ENCODE data around the gene EPHB6.

Gene EPHB6

GRCh38 chr7:142833174-142834048 lies 21.5 kb upstream of the EPHB6 start:
- no peak for DNase-seq

GRCh38 chr7:142835487-142835886 lies 19.4 kb upstream of the EPHB6 start:
- DNase-seq, result no peak

DNA sequence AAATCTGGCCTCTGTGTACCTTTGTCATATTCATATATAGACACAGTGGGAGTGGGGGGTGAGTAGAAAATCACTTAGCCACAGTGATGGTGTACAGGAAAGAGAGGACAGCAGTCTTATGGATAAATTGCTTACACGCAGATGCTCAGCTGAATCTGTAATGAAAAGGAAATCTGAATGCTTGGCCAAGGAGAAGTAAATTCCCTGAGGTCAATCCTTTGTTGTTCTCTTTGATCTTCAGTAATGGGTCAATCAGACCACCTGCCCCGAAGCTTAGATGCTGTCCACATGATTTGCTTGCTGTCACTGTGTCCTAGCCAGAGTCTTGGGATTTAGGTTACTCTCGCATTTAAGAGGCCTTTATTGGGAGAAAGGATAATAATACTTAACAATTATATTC lies 18.4 kb upstream of the EPHB6 start:
- DNase-seq, result no peak

- no peak for DNase-seq
Observed at GRCh38 chr7:142838461-142839213, 16.2 kb upstream of the EPHB6 start.

DNA sequence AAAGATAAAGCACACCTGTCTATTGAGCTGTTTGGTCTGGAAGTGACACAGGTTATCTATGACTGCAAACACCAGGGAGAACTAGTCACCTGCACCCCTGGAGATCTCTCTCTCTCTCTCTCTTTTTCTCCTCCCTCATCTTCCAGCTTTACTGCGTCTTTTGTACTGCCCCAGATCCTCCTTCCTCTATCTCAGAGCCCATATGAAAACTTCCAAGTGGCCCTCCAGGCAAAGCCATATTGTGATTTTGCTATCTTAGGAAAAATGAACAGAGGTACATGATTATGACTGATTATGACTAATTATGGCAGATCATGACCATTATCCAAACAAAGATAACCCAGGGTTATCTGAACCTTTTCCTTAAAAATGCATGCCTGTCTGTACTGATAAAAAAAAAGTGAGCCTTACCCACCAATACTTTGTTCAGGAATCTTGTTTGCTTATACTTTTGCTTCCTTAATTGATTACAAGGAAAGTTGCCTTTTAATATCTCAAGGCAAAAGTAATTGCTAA lies 12.6 kb upstream of the EPHB6 start:
- DNase-seq, result no peak

GRCh38 chr7:142847353-142847752 lies 7.5 kb upstream of the EPHB6 start:
- DNase-seq, result no peak

GRCh38 chr7:142851269-142851668 lies 3.6 kb upstream of the EPHB6 start:
- DNase-seq, result no peak

DNA sequence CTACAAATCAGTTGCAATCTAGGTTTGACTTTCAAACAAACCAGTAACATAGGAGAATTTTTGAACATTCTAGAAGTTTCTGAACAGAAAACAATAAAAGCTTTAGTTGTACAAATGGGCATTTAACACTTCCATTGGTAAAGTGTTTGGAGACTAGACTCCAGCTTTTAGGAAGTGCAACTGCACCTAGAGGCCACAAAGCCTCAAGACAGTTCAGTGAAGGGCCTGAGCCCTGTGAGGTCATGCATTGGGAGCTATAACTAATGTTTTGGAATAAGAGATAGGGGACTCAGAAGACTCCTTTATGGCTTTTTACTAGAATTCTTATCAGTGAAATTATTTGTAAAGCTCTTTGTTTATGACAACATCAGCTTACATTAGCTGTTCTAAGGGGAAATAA lies 3.0 kb upstream of the EPHB6 start:
- DNase-seq, result no peak

- DNase-seq, result peak; percentile 25
Observed at GRCh38 chr7:142853739-142854371, 1.0 kb upstream of the EPHB6 start.

- no peak for DNase-seq
Observed at GRCh38 chr7:142855114-142855743, 353 bp downstream of the EPHB6 start.

DNA sequence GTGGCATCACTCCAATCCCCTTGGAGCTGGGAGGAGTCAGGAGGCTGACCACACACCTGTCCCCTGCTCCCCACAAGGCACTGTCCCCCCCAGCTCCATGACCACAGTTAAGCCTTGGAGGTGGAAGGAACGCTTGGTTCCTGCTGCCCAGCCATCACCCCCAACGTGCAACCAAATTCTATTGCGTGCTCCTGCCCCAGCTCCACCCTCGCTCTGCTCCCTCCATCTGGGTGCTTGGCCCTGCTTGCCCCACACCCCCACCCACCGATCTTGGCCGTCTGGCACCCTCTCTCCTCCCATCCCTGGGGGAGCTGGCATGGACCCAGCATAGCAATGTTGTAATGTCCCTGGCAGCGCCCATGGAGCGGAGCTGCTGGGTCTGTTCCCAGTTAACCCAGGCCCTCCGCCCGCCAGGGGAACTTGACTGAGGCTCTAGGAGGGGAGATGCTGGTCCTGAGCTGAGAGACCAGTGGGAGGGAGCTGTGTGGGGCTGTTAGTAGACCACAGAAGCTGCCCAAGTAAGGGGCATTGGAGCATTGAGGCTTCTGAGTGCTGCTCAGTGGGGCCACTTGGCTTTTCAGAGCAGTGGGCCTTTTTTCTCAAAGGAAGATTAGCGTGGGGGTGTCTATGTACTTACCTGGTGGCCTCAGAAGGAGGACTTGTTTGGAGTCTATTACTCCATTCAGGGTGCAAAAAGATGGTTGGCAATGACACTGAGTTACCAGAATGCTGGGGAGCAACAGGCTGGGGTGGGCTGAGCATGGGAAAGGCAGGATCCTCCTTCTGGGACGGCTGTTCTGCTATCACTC lies 1.1 kb downstream of the EPHB6 start:
- DNase-seq, result no peak

DNA sequence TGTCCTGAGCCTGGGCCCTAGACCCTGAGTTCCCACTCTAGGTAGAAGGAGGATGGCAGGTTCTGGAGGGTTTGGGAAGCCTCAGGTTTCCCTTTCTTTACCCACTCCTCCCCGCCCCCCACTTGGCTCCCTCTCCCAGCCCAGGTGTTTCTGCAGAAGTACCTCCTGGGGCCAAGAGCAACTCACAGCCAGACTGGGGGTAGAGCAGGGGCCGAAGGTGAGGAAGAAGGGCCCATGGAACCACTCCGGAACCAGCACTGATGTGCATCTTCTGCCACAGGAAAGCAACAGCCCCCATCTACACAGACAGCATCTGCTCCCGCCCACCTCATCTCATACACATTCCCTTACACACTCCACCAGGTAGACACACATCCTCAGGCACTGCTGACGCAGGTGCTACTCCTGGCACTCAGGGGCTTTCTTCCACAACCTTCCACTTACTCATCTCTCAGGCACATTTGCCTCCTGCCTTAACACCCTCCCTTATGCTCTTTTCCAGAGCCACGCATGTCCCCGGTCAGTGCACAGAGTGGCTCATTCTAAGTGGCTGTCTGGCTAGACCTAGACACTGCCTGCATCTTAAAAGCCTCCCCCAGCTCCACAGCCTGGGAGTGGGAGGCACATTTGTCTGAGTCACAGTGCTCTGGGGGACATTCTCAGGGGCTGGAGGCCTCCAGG lies 1.8 kb downstream of the EPHB6 start:
- no peak for DNase-seq

GRCh38 chr7:142857625-142858024 lies 2.7 kb downstream of the EPHB6 start:
- no peak for DNase-seq

DNA sequence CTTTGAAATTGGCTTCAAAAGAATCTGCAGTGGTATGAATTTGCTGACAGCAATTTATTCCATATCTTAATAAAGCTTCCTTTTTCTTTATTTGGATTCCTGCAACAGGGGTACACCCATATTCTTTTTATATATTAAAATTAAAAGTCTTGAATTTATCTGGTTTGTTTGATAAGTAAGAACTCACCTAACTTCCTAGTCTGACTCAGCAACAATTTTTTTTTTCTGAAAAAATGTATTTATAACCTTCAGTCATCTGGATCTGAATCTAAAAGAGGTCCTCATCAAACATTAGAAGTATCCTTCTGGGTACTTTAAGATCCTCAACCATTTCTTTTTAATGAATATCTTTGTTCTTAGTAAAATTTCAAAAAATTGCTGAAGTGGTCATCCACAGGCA lies 4.5 kb downstream of the EPHB6 start:
- no peak for DNase-seq

DNA sequence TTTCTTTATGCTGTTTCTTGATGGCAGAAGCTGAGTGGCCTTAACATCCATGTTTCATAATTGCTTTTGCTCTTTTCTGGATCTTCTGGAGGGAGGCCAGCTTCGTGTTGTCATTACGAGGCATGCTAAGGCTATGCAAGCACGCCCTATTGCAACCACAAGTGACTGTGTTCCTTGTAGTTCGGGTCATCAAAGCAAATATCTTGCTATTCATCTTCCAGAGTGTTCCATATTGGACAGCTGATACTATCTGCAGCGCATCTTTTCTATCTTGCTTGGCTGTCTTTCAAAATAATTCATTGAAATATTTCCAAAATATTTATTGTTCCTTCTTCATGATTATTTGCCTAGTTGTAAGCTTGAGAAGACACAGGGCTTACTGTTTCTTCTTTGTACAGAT lies 5.0 kb downstream of the EPHB6 start:
- DNase-seq, result no peak

DNA sequence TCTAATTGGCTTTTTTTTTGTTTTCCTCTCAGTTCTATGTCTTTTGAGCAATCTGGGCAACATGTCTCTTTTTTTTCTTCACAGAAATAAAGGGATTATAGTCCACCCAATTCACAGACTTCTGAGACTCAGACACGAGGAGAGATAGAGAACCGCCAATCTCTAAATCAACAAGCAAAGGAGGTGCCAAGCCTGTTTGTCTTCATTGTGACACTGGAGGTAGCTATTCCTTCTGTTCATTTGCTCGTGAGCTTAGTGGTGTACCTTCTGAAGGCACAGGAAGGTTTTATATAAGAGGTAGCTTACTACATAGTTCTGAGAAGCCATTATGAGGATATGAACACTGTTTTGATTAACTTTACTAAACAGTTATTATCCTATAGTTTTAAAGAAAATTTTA lies 6.1 kb downstream of the EPHB6 start:
- DNase-seq, result no peak

DNA sequence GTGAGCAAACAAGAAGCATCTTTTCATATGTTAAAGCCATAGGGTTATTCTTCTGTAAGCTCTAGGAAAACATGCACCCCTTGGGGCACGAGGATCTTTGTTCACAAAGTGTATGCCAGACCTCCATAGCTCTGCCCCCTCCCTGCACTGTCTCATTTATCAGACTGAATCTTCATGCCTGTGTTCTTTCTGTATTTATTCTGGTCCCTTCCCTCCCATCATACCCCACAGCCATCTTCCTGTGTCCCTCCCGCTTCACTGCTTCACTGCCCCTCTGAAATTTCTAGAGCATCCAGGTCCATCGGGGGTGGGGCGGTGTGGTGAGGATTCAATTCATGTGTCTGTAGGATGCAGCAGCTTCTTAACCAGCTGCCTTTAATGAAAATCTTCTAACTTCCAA lies 7.5 kb downstream of the EPHB6 start:
- no peak for DNase-seq

DNA sequence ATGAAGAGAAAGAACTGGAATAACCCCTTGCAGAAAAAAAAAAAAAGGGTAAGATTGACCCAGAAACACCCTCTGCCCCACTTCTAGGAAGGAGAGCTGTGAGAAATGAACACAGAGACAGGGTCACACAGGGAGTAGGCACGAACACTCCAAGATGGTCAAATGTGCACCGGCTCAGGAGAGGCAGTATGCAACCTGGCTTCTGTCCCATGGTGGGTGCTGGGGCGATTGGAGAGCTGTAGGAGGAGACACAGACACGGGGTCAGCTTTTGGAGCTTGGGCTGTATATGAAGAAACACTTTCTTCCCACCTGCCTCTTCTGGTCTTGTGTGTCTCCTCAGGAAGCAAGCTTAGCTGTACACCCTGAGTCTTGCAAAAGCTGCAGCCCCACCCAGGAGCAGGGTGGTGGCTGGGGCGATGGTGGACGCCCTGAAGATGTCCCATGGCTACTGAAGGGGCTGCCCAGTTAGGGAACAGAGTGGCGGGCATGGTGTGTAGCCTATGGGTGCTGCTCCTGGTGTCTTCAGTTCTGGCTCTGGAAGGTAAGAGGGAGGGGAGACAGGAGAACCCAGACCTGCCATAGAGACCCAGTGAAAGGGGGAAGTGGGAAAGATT lies 8.0 kb downstream of the EPHB6 start:
- DNase-seq, result no peak

GRCh38 chr7:142863891-142864685 lies 9.2 kb downstream of the EPHB6 start:
- no peak for DNase-seq

Measured in NCI-H1694 treated with DMSO at 0.1 percent for 48 hours (cell line).